ENCODE measurements around the gene TLE7. TPM values are rescaled to one million over a fixed set of nuclear protein-coding genes. Genes with fewer than 3 reads are reported as not detected.

The TLE7 gene
- total RNA-seq = not detected

GRCh38 chr16:71442051-71442440, at the start of gene TLE7:
Gene TLE7 (minus strand): TSS chr16:71442054. CDS start chr16:71433324, 8,730 bp downstream.
- no peak within 1 kb of the TSS for H3K4me3 ChIP-seq (ENCODE audit: low read length)
- no peaks in the 10 kb centered on the region for H3K27me3 ChIP-seq (ENCODE audit: insufficient read depth, low read length)
- H3K9me3 ChIP-seq (ENCODE audit: low read depth, low read length) = peaks cover 13% of the 10 kb centered on the region
- H3K4me1 ChIP-seq (ENCODE audit: insufficient read depth, low read length) = no peaks in the 10 kb centered on the region

DNA sequence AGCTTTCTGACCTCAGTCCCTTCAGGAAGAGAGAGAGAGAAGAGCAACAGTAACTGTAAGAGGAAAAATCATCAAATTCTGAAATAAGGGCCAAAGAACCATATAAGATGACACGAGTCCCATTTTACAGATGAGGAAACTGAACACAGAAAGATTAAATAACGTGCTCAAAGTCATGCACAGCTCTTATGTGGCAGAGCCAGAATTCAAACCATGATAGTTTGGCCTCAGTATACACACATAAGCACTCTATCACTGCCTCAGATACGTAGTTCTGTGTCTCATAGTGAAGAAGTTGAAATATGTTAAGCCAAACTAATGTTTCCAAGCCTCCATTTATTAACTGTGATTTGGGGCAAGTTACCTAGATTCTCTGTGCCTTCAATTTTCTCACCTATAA, 49.2 kb upstream of the TLE7 start:
- Histone ChIP-seq H3K27me3 (ENCODE audit: insufficient read depth, low read length) (peaks cover 4% of the 10 kb centered on the region), H3K4me1 (ENCODE audit: insufficient read depth, low read length) (no peaks in the 10 kb centered on the region), H3K9me3 (ENCODE audit: low read depth, low read length) (no peaks in the 10 kb centered on the region), H3K4me3 (ENCODE audit: low read length) (no peak overlapping the region)

DNA sequence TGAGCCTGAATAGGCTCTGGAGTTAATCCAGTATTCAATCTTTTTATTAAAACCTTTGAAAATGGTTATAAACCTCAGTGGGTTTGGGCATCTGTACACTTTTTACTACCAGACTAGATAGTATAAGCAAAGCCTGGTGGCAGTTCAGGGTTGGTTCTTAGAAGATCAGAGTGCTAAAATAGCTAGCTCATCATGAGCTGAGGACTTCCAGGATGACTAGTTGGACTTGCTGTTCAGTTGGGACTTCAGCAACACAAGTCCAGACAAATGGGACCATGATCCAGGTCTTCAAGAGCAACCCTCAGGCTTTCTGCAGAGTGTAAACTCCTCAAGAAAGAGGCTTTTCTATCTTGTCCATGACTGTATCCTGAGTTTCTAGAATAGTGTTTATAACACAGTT, 48.5 kb upstream of the TLE7 start:
- Histone ChIP-seq H3K4me3 (ENCODE audit: low read length) (no peak overlapping the region), H3K9me3 (ENCODE audit: low read depth, low read length) (no peaks in the 10 kb centered on the region), H3K4me1 (ENCODE audit: insufficient read depth, low read length) (no peaks in the 10 kb centered on the region), H3K27me3 (ENCODE audit: insufficient read depth, low read length) (peaks cover 4% of the 10 kb centered on the region)

DNA sequence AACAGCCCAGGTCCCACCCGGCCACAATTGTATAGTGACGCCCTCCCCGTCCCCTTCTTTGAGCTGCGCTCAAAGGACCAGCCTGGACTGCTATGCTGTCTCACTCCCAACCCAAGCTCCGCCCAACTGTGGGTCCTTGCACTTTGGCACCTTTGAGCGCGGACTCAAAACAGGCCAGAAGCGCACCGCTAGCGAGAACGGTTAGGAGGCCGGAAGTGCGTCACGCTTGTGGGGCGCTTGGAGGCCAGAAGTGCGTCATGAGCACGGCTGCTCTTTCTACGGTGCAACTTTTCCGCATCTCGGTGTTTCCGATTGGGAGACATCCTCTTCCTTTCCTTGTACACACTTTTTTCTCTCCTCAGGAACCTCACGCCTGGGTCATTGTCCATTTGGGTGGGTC, 47.3 kb upstream of the TLE7 start, which contains the start of gene ZNF19:
Gene ZNF19 (minus strand): TSS at position 203 of the 400 bp plus-strand sequence. CDS start 7,210 bp downstream, outside the sequence.
- Histone ChIP-seq H3K4me3 (ENCODE audit: low read length) (no peak within 1 kb of the TSS), H3K9me3 (ENCODE audit: low read depth, low read length) (no peaks in the 10 kb centered on the region), H3K27me3 (ENCODE audit: insufficient read depth, low read length) (peaks cover 4% of the 10 kb centered on the region), H3K4me1 (ENCODE audit: insufficient read depth, low read length) (peaks cover 5% of the 10 kb centered on the region)

GRCh38 chr16:71484006-71484893, 42.4 kb upstream of the TLE7 start:
- Histone ChIP-seq H3K27me3 (ENCODE audit: insufficient read depth, low read length) (no peaks in the 10 kb centered on the region), H3K9me3 (ENCODE audit: low read depth, low read length) (no peaks in the 10 kb centered on the region), H3K4me3 (ENCODE audit: low read length) (peak overlapping the region; percentile 69), H3K4me1 (ENCODE audit: insufficient read depth, low read length) (peaks cover 5% of the 10 kb centered on the region)

GRCh38 chr16:71482569-71482968, 40.7 kb upstream of the TLE7 start:
- Histone ChIP-seq H3K27me3 (ENCODE audit: insufficient read depth, low read length) (no peaks in the 10 kb centered on the region), H3K4me1 (ENCODE audit: insufficient read depth, low read length) (peaks cover 5% of the 10 kb centered on the region), H3K4me3 (ENCODE audit: low read length) (no peak overlapping the region), H3K9me3 (ENCODE audit: low read depth, low read length) (no peaks in the 10 kb centered on the region)

DNA sequence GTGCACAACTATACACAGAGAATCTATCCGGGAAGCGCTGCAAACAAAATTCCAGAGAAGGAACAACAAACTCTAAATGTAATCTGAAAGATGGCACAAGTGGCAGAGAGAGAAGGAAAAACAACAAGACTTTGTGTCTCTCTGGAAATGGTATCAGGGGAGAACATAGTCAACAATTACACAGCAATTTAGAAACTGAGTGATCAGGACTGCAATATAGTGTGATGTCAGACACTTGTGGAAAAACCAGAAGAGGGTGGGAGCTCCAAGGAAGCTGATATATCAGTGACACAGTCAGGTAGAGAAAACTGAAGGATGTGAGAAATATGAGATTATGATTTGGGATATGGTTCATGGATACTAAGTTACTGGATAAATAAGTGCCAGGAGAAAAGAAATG, 39.1 kb upstream of the TLE7 start:
- Histone ChIP-seq H3K4me1 (ENCODE audit: insufficient read depth, low read length) (peaks cover 5% of the 10 kb centered on the region), H3K9me3 (ENCODE audit: low read depth, low read length) (no peaks in the 10 kb centered on the region), H3K4me3 (ENCODE audit: low read length) (no peak overlapping the region)

DNA sequence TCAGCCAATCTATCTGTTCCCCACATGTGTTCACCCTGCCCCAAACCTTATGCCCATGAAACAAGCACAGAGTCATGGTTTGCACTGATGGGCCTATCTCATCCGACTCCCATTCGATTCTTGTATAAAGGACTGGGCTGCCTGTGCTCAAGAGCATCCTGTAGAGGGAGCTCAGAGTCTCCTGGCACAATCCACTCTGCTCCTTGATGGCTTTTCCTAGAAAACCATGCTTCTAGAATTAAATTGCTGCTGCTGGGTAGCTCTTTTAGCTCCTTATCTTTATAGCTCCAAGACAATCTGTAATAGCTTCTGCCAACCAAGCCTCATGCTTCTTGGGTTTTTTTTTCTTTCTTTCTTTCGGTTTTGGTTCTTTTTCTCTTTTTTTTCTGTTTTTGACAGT, 37.6 kb upstream of the TLE7 start:
- Histone ChIP-seq H3K27me3 (ENCODE audit: insufficient read depth, low read length) (no peaks in the 10 kb centered on the region), H3K4me3 (ENCODE audit: low read length) (no peak overlapping the region), H3K9me3 (ENCODE audit: low read depth, low read length) (no peaks in the 10 kb centered on the region), H3K4me1 (ENCODE audit: insufficient read depth, low read length) (no peaks in the 10 kb centered on the region)

More for the DNA sequence above, 39.1 kb upstream of the TLE7 start:
- no peaks in the 10 kb centered on the region for H3K27me3 ChIP-seq (ENCODE audit: insufficient read depth, low read length)

DNA sequence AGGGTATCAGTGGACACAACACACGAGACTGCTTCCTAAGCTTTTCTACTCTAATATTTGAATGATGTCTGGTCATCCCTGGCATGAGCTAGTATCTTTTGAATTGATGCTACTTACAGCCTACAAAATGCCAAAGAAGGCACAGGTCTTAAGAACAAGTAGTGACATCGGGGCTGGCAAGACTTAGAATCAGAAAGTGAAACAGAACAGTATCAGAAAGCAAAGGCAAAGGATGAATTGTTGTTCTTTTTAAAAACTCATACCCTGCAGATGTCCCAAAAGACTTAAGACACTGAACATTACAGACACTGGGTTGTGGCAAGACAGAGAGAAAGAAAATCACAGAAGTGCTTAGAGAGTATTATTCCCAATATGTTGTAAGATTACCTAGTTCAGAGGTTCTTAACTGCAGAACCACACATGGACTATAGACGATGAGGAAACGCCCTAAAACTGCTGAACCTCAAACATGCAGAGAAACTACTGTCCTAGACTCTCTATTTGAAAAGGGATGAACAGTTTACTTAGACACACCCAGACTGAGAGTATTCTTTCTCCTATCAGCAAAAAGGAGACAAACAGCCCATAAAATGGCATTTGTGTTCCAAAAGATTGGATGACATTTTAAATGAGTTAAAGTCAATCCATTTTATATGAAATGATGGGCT, 34.7 kb upstream of the TLE7 start:
- Histone ChIP-seq H3K4me1 (ENCODE audit: insufficient read depth, low read length) (no peaks in the 10 kb centered on the region), H3K9me3 (ENCODE audit: low read depth, low read length) (no peaks in the 10 kb centered on the region), H3K4me3 (ENCODE audit: low read length) (no peak overlapping the region), H3K27me3 (ENCODE audit: insufficient read depth, low read length) (no peaks in the 10 kb centered on the region)

DNA sequence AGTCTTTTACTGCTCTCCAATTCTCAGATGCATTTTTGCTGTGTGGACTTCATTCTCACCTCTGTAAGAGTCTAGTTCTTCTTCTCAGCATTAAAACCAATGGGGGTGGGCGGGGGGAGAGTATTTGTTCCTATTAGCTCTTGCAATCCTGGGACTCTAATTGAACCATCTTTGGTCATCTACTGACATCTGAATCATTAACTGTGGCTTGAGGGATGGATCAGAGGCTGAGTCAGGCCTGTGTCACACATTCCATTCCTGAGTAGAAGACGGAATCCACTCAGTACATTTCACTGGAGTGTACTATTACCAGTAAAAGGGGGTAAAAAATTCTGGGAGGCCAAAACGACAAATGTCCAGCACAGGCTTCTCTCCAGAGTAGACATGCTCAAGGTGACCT, 33.0 kb upstream of the TLE7 start:
- Histone ChIP-seq H3K4me1 (ENCODE audit: insufficient read depth, low read length) (no peaks in the 10 kb centered on the region), H3K27me3 (ENCODE audit: insufficient read depth, low read length) (no peaks in the 10 kb centered on the region), H3K9me3 (ENCODE audit: low read depth, low read length) (no peaks in the 10 kb centered on the region), H3K4me3 (ENCODE audit: low read length) (no peak overlapping the region)

DNA sequence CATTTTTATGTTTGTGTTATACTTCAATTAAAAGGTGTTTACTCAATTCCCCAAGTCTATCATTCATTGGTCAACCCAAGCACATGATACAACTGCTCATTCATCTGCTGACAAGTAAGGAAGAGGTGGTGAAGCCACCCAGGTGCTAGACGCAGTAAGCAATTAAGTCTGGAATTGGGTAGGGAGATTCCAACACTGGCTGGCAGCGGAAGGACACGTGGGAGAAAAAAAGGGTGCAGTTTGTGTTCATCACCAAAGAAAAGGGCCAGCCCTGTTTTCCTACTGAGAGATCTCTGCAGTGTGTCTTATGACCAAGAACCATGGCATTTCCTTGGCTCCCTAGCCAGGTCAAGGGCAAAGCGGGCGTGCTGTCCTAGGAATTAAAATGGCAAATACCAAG, 32.0 kb upstream of the TLE7 start:
- H3K27me3 ChIP-seq (ENCODE audit: insufficient read depth, low read length) = no peaks in the 10 kb centered on the region
- H3K9me3 ChIP-seq (ENCODE audit: low read depth, low read length) = no peaks in the 10 kb centered on the region
- no peak overlapping the region for H3K4me3 ChIP-seq (ENCODE audit: low read length)
- H3K4me1 ChIP-seq (ENCODE audit: insufficient read depth, low read length) = no peaks in the 10 kb centered on the region

- Histone ChIP-seq H3K9me3 (ENCODE audit: low read depth, low read length) (no peaks in the 10 kb centered on the region), H3K4me3 (ENCODE audit: low read length) (no peak overlapping the region), H3K27me3 (ENCODE audit: insufficient read depth, low read length) (no peaks in the 10 kb centered on the region), H3K4me1 (ENCODE audit: insufficient read depth, low read length) (no peaks in the 10 kb centered on the region)
Measured at GRCh38 chr16:71472931-71473330, 31.1 kb upstream of the TLE7 start.

GRCh38 chr16:71472051-71472450, 30.2 kb upstream of the TLE7 start:
- Histone ChIP-seq H3K9me3 (ENCODE audit: low read depth, low read length) (no peaks in the 10 kb centered on the region), H3K4me1 (ENCODE audit: insufficient read depth, low read length) (no peaks in the 10 kb centered on the region), H3K27me3 (ENCODE audit: insufficient read depth, low read length) (no peaks in the 10 kb centered on the region), H3K4me3 (ENCODE audit: low read length) (no peak overlapping the region)

GRCh38 chr16:71467810-71468209, 26.0 kb upstream of the TLE7 start:
- Histone ChIP-seq H3K9me3 (ENCODE audit: low read depth, low read length) (no peaks in the 10 kb centered on the region), H3K27me3 (ENCODE audit: insufficient read depth, low read length) (no peaks in the 10 kb centered on the region), H3K4me3 (ENCODE audit: low read length) (no peak overlapping the region), H3K4me1 (ENCODE audit: insufficient read depth, low read length) (no peaks in the 10 kb centered on the region)

- Histone ChIP-seq H3K9me3 (ENCODE audit: low read depth, low read length) (no peaks in the 10 kb centered on the region), H3K4me1 (ENCODE audit: insufficient read depth, low read length) (peaks cover 9% of the 10 kb centered on the region), H3K4me3 (ENCODE audit: low read length) (no peak overlapping the region), H3K27me3 (ENCODE audit: insufficient read depth, low read length) (no peaks in the 10 kb centered on the region)
Measured at GRCh38 chr16:71464231-71464630, 22.4 kb upstream of the TLE7 start.
